ENCODE measurements around the gene PYCARD. TPM values are rescaled to one million over a fixed set of nuclear protein-coding genes. Genes with fewer than 3 reads are reported as not detected.

The PYCARD gene
- total and polyA plus RNA-seq, 2 experiments from 2014 or later: 24.3 to 28.1 TPM

- H3K9me3 ChIP-seq (ENCODE audit: low read depth): no peaks in the 10 kb centered on the region
- WGBS, 2 experiments (ENCODE audit: low coverage in 1 of 2, low lambda C conversion rate in 2 of 2, missing lambda C conversion rate in 2 of 2): 61 to 65% methylated on average over 10 of the region's 10 CpGs
- H4K20me1 ChIP-seq (ENCODE audit: insufficient read depth): peaks cover 38% of the 10 kb centered on the region
- H3K27me3 ChIP-seq (replicated peaks; ENCODE audit: insufficient read depth): no peaks in the 10 kb centered on the region
- peaks cover 98% of the 10 kb centered on the region for H3K36me3 ChIP-seq (ENCODE audit: low read depth)
- no peak for DNase-seq
- no peak overlapping the region for H2AFZ ChIP-seq
- TF ChIP-seq EZH2phosphoT487 (IDR thresholded peaks at IDR 0.05; ENCODE audit: insufficient read depth, low read depth) (no peak), EZH2 (IDR thresholded peaks at IDR 0.05; ENCODE audit: insufficient read depth, poor library complexity, severe bottlenecking) (no peak)
- peaks cover 84% of the 10 kb centered on the region for H3F3A ChIP-seq (ENCODE audit: insufficient read depth)
- H3K9ac ChIP-seq: peak overlapping the region; percentile 7; the same call in 1 of the 2 replicates
- H3K27ac ChIP-seq: no peak overlapping the region
- no peak overlapping the region for H3K4me2 ChIP-seq (ENCODE audit: unreplicated experiment)
- H3K4me3 ChIP-seq: no peak overlapping the region
- H3K4me1 ChIP-seq (ENCODE audit: insufficient read depth): peaks cover 18% of the 10 kb centered on the region
- H3K79me2 ChIP-seq (ENCODE audit: insufficient read depth): peaks cover 99% of the 10 kb centered on the region
- in situ Hi-C loops (cut with MboI): no loop called here
- H3K9me2 ChIP-seq (ENCODE audit: insufficient read depth): no peaks in the 10 kb centered on the region
Observed at GRCh38 chr16:31186930-31187807, 15.4 kb downstream of the PYCARD start.

GRCh38 chr16:31186176-31186575 is 16.4 kb downstream of the PYCARD start:
- Histone ChIP-seq H3K9me3 (ENCODE audit: low read depth) (no peaks in the 10 kb centered on the region), H3K4me2 (ENCODE audit: unreplicated experiment) (no peak overlapping the region), H3K36me3 (ENCODE audit: low read depth) (peaks cover 89% of the 10 kb centered on the region), H3K79me2 (ENCODE audit: insufficient read depth) (peaks cover 100% of the 10 kb centered on the region), H3K4me3 (no peak overlapping the region), H4K20me1 (ENCODE audit: insufficient read depth) (peaks cover 44% of the 10 kb centered on the region), H3F3A (ENCODE audit: insufficient read depth) (peaks cover 84% of the 10 kb centered on the region), H3K4me1 (ENCODE audit: insufficient read depth) (peaks cover 18% of the 10 kb centered on the region), H3K9me2 (ENCODE audit: insufficient read depth) (no peaks in the 10 kb centered on the region), H3K9ac (no peak overlapping the region), H3K27me3 (replicated peaks; ENCODE audit: insufficient read depth) (no peaks in the 10 kb centered on the region), H3K27ac (no peak overlapping the region), H2AFZ (no peak overlapping the region)
- DNase-seq: no peak
- in situ Hi-C loops (cut with MboI): no loop called here
- TF ChIP-seq EZH2 (IDR thresholded peaks at IDR 0.05; ENCODE audit: insufficient read depth, poor library complexity, severe bottlenecking): no peak
- no peak for TF ChIP-seq EZH2phosphoT487 (IDR thresholded peaks at IDR 0.05; ENCODE audit: insufficient read depth, low read depth)
- WGBS, 2 experiments (ENCODE audit: low coverage in 1 of 2, low lambda C conversion rate in 2 of 2, missing lambda C conversion rate in 2 of 2): 97 to 98% methylated on average over 7 of the region's 7 CpGs

GRCh38 chr16:31185339-31185738 is 17.2 kb downstream of the PYCARD start:
- Histone ChIP-seq H3K4me1 (ENCODE audit: insufficient read depth) (peaks cover 18% of the 10 kb centered on the region), H3K27me3 (replicated peaks; ENCODE audit: insufficient read depth) (no peaks in the 10 kb centered on the region), H3K9ac (no peak overlapping the region), H3K9me2 (ENCODE audit: insufficient read depth) (no peaks in the 10 kb centered on the region), H3K79me2 (ENCODE audit: insufficient read depth) (peaks cover 100% of the 10 kb centered on the region), H3F3A (ENCODE audit: insufficient read depth) (peaks cover 76% of the 10 kb centered on the region), H2AFZ (no peak overlapping the region), H3K36me3 (ENCODE audit: low read depth) (peaks cover 81% of the 10 kb centered on the region), H3K9me3 (ENCODE audit: low read depth) (no peaks in the 10 kb centered on the region), H3K4me2 (ENCODE audit: unreplicated experiment) (no peak overlapping the region), H3K4me3 (no peak overlapping the region), H3K27ac (no peak overlapping the region), H4K20me1 (ENCODE audit: insufficient read depth) (peaks cover 44% of the 10 kb centered on the region)
- DNase-seq: no peak
- TF ChIP-seq EZH2phosphoT487 (IDR thresholded peaks at IDR 0.05; ENCODE audit: insufficient read depth, low read depth) (no peak), EZH2 (IDR thresholded peaks at IDR 0.05; ENCODE audit: insufficient read depth, poor library complexity, severe bottlenecking) (no peak)
- 59 to 60% methylated on average over 5 of the region's 5 CpGs for WGBS, 2 experiments (ENCODE audit: low coverage in 1 of 2, low lambda C conversion rate in 2 of 2, missing lambda C conversion rate in 2 of 2)
- in situ Hi-C loops (cut with MboI): no loop called here

GRCh38 chr16:31184888-31185287 is 17.7 kb downstream of the PYCARD start:
- peaks cover 71% of the 10 kb centered on the region for H3F3A ChIP-seq (ENCODE audit: insufficient read depth)
- no peak for DNase-seq
- no peaks in the 10 kb centered on the region for H3K27me3 ChIP-seq (replicated peaks; ENCODE audit: insufficient read depth)
- no peak for TF ChIP-seq EZH2 (IDR thresholded peaks at IDR 0.05; ENCODE audit: insufficient read depth, poor library complexity, severe bottlenecking)
- no peak for TF ChIP-seq EZH2phosphoT487 (IDR thresholded peaks at IDR 0.05; ENCODE audit: insufficient read depth, low read depth)
- no peak overlapping the region for H2AFZ ChIP-seq
- no peak overlapping the region for H3K4me2 ChIP-seq (ENCODE audit: unreplicated experiment)
- WGBS, 2 experiments (ENCODE audit: low coverage in 1 of 2, low lambda C conversion rate in 2 of 2, missing lambda C conversion rate in 2 of 2): 90 to 93% methylated on average over 13 to 14 of the region's 14 CpGs
- H3K27ac ChIP-seq: no peak overlapping the region
- peaks cover 76% of the 10 kb centered on the region for H3K36me3 ChIP-seq (ENCODE audit: low read depth)
- no peak overlapping the region for H3K9ac ChIP-seq
- no peak overlapping the region for H3K4me3 ChIP-seq
- H3K9me2 ChIP-seq (ENCODE audit: insufficient read depth): no peaks in the 10 kb centered on the region
- in situ Hi-C loops (cut with MboI): no loop called here
- H3K9me3 ChIP-seq (ENCODE audit: low read depth): no peaks in the 10 kb centered on the region
- H4K20me1 ChIP-seq (ENCODE audit: insufficient read depth): peaks cover 44% of the 10 kb centered on the region
- H3K4me1 ChIP-seq (ENCODE audit: insufficient read depth): peaks cover 18% of the 10 kb centered on the region
- H3K79me2 ChIP-seq (ENCODE audit: insufficient read depth): peaks cover 99% of the 10 kb centered on the region

Data from GM23248 (cell line).